ENCODE results near the gene DBF4B. TPM values are rescaled to one million over a fixed set of nuclear protein-coding genes. Genes with fewer than 3 reads are reported as not detected.
"Not testable (repeated sequence)": the region's sequence is repeated elsewhere in the genome, so short reads cannot be mapped to it uniquely, and the experiment has no call there.

Gene DBF4B, protein sequence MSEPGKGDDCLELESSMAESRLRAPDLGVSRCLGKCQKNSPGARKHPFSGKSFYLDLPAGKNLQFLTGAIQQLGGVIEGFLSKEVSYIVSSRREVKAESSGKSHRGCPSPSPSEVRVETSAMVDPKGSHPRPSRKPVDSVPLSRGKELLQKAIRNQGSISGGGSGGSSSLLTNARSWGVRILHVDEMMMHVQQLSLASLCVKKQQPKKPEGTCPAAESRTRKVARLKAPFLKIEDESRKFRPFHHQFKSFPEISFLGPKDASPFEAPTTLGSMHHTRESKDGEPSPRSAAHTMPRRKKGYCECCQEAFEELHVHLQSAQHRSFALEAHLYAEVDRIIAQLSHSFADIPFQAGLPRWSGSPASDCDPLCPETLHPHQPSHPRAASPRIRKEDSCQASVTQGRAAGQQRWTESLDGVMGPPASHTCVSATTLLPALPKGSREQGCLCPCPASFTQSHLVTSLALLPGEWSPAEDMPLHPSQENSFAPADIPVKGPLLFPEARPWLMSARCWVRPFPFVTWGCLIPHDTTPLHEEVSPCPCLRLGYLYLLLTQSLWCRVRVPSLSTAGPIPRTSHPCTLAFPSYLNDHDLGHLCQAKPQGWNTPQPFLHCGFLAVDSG
- 10 to 100 TPM; 10.8 to 17.3 (median 14.1) TPM for polyA plus RNA-seq (ENCODE audit: insufficient read length in 3 of 3)
- long read RNA-seq, donor 1, result 0 reads
- long read RNA-seq, donor 2, result 0 reads
- long read RNA-seq, donor 3, result 0 reads
- long read RNA-seq, donor 4, partial matches to known transcripts, result 0 of 2 reads
- long read RNA-seq, donor 4, other reads (novel, unspliced or antisense), result 0 of 2 reads
- long read RNA-seq, donor 5, result 0 reads
- long read RNA-seq, donor 6, partial matches to known transcripts, result 0 of 2 reads
- long read RNA-seq, donor 6, other reads (novel, unspliced or antisense), result 0 of 2 reads
- long read RNA-seq, donor 7, result 0 reads
- long read RNA-seq, donor 8, result 0 reads
- long read RNA-seq, donor 9, result 0 reads
- long read RNA-seq, donor 10, result 0 reads
- long read RNA-seq, donor 11, partial matches to known transcripts, result 0 of 1 reads
- long read RNA-seq, donor 11, other reads (novel, unspliced or antisense), result 0 of 1 reads
- long read RNA-seq, donor 12, result 0 reads
- long read RNA-seq, donor 13, result 0 reads
- long read RNA-seq, donor 14, result 0 reads
- long read RNA-seq, donor 15, result 0 reads
- long read RNA-seq, donor 16, partial matches to known transcripts, result 6 of 10 reads
- long read RNA-seq, donor 16, other reads (novel, unspliced or antisense), result 0 of 10 reads

DNA sequence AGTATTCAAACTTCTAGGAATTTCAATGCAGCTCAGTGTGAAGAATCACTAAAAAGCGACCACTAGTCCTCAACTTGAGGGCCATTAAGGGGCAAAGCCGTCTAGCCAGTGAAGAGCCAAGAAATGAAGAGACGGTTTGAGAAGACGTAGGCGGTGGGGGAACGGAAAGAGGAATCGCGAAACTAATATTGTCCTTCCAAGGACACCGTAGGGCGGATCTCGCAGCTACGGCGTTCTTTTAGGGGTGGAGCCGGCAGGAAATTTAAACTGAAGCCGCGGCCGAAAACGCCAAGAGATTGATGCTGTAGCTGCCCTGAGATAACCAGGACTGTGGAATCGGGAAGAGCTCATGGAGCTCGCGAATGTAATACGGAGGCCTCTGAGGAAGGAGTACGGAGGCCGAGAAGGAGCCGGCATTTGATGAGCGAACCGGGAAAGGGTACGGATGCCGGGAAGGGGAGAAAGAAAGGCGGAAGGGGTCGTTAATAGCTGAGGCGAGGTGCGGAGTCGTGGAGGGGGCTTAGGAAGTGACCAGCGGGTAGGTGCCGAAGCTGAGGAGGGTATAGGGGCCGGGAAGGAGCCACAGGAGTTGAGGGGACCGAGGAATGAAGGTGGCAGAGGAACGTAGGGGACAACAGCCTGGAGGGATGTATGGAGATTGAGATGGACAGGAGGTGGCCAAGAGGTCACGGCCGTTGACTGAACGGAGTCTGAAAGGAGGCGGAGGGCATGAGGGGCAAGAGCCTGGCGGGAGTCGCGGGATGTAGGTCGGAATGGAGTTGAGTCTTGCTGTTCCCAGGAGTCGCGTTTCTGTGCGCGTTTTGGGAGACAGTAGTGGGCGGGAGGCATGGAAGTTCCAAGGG lies at the start of gene DBF4B:
DBF4B (plus strand) TSS at position 265 of the 863 bp plus-strand sequence; CDS start at position 421, 156 bp downstream.
- DNase-seq (ENCODE audit: extremely low read depth in 1 of 11, low read depth in 9 of 11, low spot score in 4 of 11), result peak; percentile 82 to 98 (median 90)

DNA sequence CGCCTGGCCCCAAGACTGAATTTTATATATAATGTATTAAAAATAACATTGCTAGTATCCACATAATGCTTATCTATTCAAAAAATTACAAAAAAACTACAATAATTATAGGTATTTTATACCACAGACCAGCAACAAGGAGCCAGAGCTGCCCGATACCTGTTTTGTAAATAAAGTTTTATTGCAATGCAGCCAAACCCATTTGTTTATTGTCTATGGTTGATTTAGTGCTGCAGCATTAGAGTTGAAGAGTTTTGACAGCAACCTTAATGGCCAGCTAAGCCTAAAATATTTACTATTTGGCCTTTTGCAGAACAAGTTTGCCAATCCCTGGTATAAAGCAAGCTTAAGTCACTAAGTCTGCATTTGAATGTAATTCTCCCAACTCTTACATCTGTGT lies 46.6 kb upstream of the DBF4B start:
- DNase-seq (ENCODE audit: extremely low read depth in 1 of 11, low read depth in 9 of 11, low spot score in 4 of 11), result no peak

- no peak for DNase-seq (ENCODE audit: extremely low read depth in 1 of 11, low read depth in 9 of 11, low spot score in 4 of 11)
Observed at GRCh38 chr17:44663095-44663494, 45.4 kb upstream of the DBF4B start.

GRCh38 chr17:44664867-44665266 lies 43.6 kb upstream of the DBF4B start:
- no peak for DNase-seq (ENCODE audit: extremely low read depth in 1 of 11, low read depth in 9 of 11, low spot score in 4 of 11)

- DNase-seq (ENCODE audit: extremely low read depth in 1 of 11, low read depth in 9 of 11, low spot score in 4 of 11), result no peak
Observed at GRCh38 chr17:44666006-44666405, 42.5 kb upstream of the DBF4B start.

DNA sequence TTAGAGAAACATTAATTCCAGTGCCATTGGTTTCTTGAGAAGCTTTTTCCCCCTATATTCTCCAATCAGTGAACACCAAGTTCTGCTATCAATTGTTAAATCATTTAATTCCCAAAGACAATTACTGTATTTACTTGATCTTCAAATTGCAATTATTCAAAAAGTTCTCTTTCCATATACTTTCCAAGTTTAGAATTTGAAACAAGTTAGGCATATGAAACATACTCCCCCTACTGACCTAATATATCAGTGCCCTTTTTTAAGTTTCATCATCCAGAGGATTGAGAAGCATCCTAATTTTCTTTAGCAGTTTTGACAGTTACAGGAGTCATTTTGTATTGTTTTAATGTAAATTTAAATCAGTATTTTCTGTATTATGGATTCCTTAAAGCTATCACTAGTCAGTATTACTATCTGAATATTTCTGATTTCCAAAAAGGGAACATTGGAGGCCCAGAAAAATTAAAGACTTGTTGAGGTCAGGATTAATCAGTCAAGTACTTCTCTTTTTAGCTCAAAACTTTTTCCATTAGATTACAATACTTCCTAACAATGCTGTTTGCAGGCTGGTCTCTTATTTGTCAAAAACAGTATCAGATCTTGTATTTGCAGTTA lies 35.9 kb upstream of the DBF4B start:
- no peak for DNase-seq (ENCODE audit: extremely low read depth in 1 of 11, low read depth in 9 of 11, low spot score in 4 of 11)

DNA sequence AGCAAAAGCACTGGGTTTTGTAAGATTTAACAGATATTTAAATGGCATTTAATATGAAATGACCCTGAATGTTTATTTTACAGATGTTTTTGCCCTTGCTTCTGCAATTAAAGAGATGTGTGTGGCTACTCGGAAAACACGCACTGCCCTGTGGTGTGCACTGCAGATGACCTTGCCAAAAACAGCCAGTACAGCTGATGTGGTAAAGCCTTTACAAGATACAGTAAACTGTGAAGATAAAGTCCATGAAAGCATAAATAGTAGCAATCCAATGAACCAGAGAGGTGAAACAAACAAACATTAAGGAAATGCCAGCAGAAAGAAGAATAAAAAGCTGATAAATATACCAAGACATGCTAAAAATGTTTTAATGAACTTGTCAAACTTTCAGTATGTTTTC lies 34.6 kb upstream of the DBF4B start:
- no peak for DNase-seq (ENCODE audit: extremely low read depth in 1 of 11, low read depth in 9 of 11, low spot score in 4 of 11)

GRCh38 chr17:44677136-44677535 lies 31.3 kb upstream of the DBF4B start:
- no peak for DNase-seq (ENCODE audit: extremely low read depth in 1 of 11, low read depth in 9 of 11, low spot score in 4 of 11)

DNA sequence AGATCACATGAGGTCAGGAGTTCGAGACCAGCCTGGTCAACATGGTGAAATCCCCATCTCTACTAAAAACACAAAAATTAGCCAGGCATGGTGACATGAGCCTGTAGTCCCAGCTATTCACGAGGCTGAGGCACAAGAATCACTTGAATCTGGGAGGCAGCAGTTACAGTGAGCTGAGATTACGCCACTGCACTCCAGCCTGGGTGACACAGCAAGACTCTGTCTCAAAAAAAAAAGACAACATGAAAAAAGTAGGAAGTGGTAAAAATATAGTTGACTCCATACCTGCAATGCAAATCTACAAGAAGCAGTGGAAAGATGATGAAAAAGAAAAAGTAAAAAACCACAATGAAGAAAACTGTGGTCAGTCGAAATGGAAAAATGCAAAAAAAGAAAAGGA lies 25.2 kb upstream of the DBF4B start:
- not testable (repeated sequence) for DNase-seq (ENCODE audit: extremely low read depth in 1 of 11, low read depth in 9 of 11, low spot score in 4 of 11)

- DNase-seq (ENCODE audit: extremely low read depth in 1 of 11, low read depth in 9 of 11, low spot score in 4 of 11), result no peak
Observed at GRCh38 chr17:44687756-44688155, 20.7 kb upstream of the DBF4B start.

GRCh38 chr17:44688200-44688599 lies 20.3 kb upstream of the DBF4B start:
- no peak for DNase-seq (ENCODE audit: extremely low read depth in 1 of 11, low read depth in 9 of 11, low spot score in 4 of 11)

DNA sequence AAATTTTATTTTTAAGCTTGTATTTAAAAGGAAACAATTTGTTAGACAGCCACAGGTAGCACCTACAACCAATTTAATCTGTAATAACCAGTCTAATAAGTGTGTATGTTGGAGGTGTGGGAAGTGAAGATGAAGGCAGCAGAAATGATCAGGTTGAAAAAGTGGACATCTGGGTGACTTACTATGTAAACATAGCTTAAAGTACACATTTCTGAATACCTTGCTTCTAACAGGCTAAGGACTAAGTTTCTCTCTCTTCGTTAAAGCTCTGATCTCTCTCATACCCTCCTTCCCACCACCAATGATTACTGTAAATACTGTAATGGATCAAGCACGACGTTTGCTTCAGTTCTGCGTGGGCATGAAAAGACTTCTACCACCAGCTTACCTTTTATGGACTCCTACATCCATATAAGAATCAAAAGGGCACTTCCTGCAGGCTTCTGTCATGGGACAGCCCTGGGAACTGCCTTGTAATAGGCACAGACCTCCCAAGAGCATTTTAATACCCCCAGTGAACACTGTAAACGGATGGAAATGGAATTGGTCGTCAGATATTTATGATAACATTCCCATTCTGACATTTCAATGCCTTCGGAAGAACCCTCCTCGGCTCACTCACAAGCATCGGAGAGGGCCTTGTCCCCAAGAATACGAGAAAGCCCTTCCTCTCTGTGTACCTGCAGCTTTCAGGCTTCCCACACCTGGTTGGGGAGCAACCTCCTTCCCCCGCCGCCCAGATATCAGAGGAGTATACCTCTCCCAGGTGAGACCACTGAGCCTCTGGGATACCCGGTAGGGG lies 19.6 kb upstream of the DBF4B start:
- no peak for DNase-seq (ENCODE audit: extremely low read depth in 1 of 11, low read depth in 9 of 11, low spot score in 4 of 11)

GRCh38 chr17:44689477-44690217 lies 18.8 kb upstream of the DBF4B start, which contains the start of gene CCDC43:
Gene CCDC43, minus strand, starts transcription at chr17:44689776. Its CDS starts 23 bp downstream, at chr17:44689753.
- DNase-seq (ENCODE audit: extremely low read depth in 1 of 11, low read depth in 9 of 11, low spot score in 4 of 11), result peak; percentile 75 to 89 (median 87)

DNA sequence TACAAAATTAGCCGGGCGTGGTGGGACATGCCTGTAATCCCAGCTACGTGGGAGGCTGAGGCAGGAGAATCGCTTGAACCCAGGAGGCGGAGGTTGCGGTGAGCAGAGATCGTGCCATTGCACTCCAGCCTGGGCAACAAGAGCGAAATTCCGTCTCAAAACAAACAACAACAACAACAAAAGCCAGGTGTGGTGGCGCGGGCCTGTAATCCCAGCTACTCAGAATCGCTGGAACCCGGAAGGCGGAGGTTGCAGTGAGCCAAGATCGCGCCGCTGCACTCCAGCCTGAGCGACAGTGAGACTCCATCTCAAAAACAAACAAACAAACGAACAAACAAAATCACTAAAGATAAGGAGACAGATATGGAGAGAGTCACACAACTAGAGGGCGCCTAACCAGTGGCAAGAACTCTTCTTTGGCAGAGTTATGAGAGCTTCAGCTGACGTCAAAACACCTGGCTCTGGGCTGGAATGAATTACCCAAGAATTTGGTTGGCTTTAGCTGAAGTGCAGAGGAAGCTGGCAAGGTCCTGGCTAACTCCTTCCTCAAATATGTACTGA lies 17.6 kb upstream of the DBF4B start:
- not testable (repeated sequence) for DNase-seq (ENCODE audit: extremely low read depth in 1 of 11, low read depth in 9 of 11, low spot score in 4 of 11)

DNA sequence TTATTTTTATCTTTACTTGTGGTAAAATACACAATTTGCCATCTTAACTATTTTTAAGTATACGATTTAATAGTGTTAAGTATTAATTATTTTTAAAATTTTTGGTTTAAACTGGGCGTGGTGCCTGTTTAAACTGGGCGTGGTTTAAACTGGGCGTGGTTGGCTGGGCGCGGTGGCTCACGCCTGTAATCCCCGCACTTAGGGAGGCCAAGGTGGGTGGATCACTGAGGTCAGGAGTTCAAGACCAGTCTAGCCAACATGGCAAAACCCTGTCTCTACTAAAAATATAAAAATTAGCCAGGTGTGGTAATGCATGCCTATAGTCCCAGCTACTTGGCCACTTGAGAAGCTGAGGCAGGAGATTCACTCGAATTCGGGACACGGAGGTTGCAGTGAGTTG lies 14.9 kb upstream of the DBF4B start:
- no peak for DNase-seq (ENCODE audit: extremely low read depth in 1 of 11, low read depth in 9 of 11, low spot score in 4 of 11)

DNA sequence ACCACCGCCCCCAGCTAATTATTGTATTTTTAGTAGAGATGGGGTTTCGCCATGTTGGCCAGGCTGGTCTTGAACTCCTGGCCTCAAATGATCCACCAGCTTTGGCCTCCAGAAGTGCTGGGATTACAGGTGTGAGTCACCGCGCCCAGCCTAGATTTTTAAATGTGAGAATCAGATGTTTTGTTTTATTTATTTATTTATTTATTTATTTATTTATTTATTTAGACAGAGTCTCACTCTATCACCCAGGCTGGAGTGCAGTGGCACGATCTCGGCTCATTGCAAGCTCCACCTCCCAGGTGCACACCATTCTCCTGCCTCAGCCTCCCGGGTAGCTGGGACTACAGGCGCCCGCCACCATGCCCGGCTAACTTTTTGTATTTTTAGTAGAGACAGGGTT lies 8.2 kb upstream of the DBF4B start:
- DNase-seq (ENCODE audit: extremely low read depth in 1 of 11, low read depth in 9 of 11, low spot score in 4 of 11), result not testable (repeated sequence)
